Stomach (tissue), 9 donors: ENCODE data around the gene MBD6. TPM values are rescaled to one million over a fixed set of nuclear protein-coding genes. Genes with fewer than 3 reads are reported as not detected.
"Not testable (repeated sequence)": the region's sequence is repeated elsewhere in the genome, so short reads cannot be mapped to it uniquely, and the experiment has no call there.

Source experiments
- DNase-seq, 2 donors: peaks; one replicate each; pipeline versions ENCODE4 v3.0.0 to v3.0.0-alpha.2; 2013 to 2019
- H3K27ac ChIP-seq, 5 donors: fragments of 200-600 bp in 4 of 5; sonication (generic) in 4 of 5; one replicate each; pipeline ENCODE4 v1.5.1; 2013 to 2019; ENCODE audit warnings: mild to moderate bottlenecking in 1 of 5, moderate library complexity in 1 of 5
- H3K27me3 ChIP-seq, 3 donors: fragments of 200-600 bp; sonication (generic); one replicate each; pipeline ENCODE4 v1.5.1; 2017 to 2019; ENCODE audit warnings: mixed run types in 1 of 3
- H3K36me3 ChIP-seq, 4 donors: fragments of 200-600 bp; sonication (generic); 1 replicate in 3 of 4; 2 replicates in 1 of 4; pipeline ENCODE4 v1.5.1; 2016 to 2019
- H3K4me1 ChIP-seq, 4 donors: fragments of 200-600 bp; sonication (generic); one replicate each; pipeline ENCODE4 v1.5.1; 2016 to 2019
- H3K4me3 ChIP-seq, 4 donors: fragments of 200-600 bp; sonication (generic) in 3 of 4; one replicate each; pipeline ENCODE4 v1.5.1; 2016 to 2019; ENCODE audit warnings: mild to moderate bottlenecking in 1 of 4
- H3K9me3 ChIP-seq, 4 donors: fragments of 200-600 bp; sonication (generic); one replicate each; pipeline ENCODE4 v1.5.1; 2016 to 2019
- CTCF ChIP-seq, 7 experiments: fragments of 450-650 bp in 4 of 7; fragments of 200-600 bp in 3 of 7; sonication (generic) in 3 of 7; IDR thresholded peaks; one replicate each; pipeline ENCODE4 v1.5.1; 2016 to 2019; ENCODE audit warnings: antibody characterized with exemption in 7 of 7, control low read depth in 2 of 7, mild to moderate bottlenecking in 1 of 7
- EP300 ChIP-seq: sonication (generic); formaldehyde crosslinking; IDR thresholded peaks from one replicate; pipeline ENCODE4 v1.6.1; 2017; ENCODE audit warnings: antibody characterized with exemption
- POLR2A ChIP-seq, 4 donors: fragments of 450-650 bp; IDR thresholded peaks; one replicate each; pipeline ENCODE4 v1.6.1; 2016; ENCODE audit warnings: antibody characterized with exemption in 4 of 4, control low read depth in 2 of 4, mild to moderate bottlenecking in 1 of 4, moderate library complexity in 1 of 4
- POLR2AphosphoS5 ChIP-seq, 3 donors: sonication (generic); formaldehyde crosslinking; IDR thresholded peaks; one replicate each; pipeline ENCODE4 v1.6.1; 2016; ENCODE audit warnings: antibody characterized with exemption in 3 of 3
- WGBS, 5 donors: extraction: QIAGEN DNeasy Blood & Tissue Kit in 3 of 5; methylation state at CpG; one replicate each; pipeline versions ENCODE4 v1.1.5 to v1.1.7; 2013 to 2018; 5-methylcytosine and 5-hydroxymethylcytosine counted together
- intact Hi-C: fragments of 100-400 bp; cut with DNase I; formaldehyde crosslinking; loops from one replicate; pipeline ENCODE4 v1.15.1; 2023; ENCODE audit warnings: low total_unique reads
- polyA plus RNA-seq, 3 donors: library from polyadenylated mRNA; stranded (reverse); fragments of 200-250 nt; gene quantifications; one replicate each; pipeline ENCODE4 v1.2.3, GENCODE V29; 2013
- total RNA-seq, 5 donors: library from RNA; depleted of rRNA; stranded (reverse); fragments of >200 nt; gene quantifications; one replicate each; pipeline versions ENCODE4 v1.1.0 to v1.2.3, GENCODE V29; 2014 to 2016
- donor health status: healthy with polysubstance abuse.
- donor health status: Bipolar disorder and iron deficiency.
- donor health status: healthy.

The MBD6 gene
- total and polyA plus RNA-seq, 8 donors: 4.8 to 129 (median 29.8) TPM

- intact Hi-C loops: no loop called here
- no peak for DNase-seq
- H3K4me3 ChIP-seq: no peak overlapping the region
Observed at GRCh38 chr12:57490126-57490525, 32.5 kb upstream of the MBD6 start.

GRCh38 chr12:57491393-57492280, 31.0 kb upstream of the MBD6 start:
- TF ChIP-seq EP300: no peak
- WGBS, 5 donors: 87 to 90% (median 89%) methylated on average over 15 of the region's 15 CpGs
- H3K4me1 ChIP-seq: peaks cover 12 to 29% (median 23%) of the 10 kb centered on the region in 4 donors
- no peak overlapping the region for H3K27ac ChIP-seq
- no peaks in the 10 kb centered on the region for H3K27me3 ChIP-seq
- intact Hi-C loops: no loop called here
- H3K36me3 ChIP-seq: peaks cover 28 to 64% (median 64%) of the 10 kb centered on the region in 4 donors
- H3K9me3 ChIP-seq: no peaks in the 10 kb centered on the region
- no peak overlapping the region for H3K4me3 ChIP-seq
- no peak for DNase-seq

More at GRCh38 chr12:57490126-57490525, 32.5 kb upstream of the MBD6 start:
- 91 to 98% (median 97%) methylated on average over 4 of the region's 4 CpGs for WGBS, 5 donors
- Histone ChIP-seq H3K36me3 (peaks cover 26 to 49% (median 48%) of the 10 kb centered on the region in 4 donors), H3K9me3 (no peaks in the 10 kb centered on the region), H3K27ac (no peak overlapping the region), H3K27me3 (no peaks in the 10 kb centered on the region), H3K4me1 (peaks cover 12 to 29% (median 23%) of the 10 kb centered on the region in 4 donors)
- TF ChIP-seq POLR2A (IDR thresholded peaks at IDR 0.05) (no peak), EP300 (no peak), POLR2AphosphoS5 (IDR thresholded peaks at IDR 0.05) (no peak), CTCF (IDR thresholded peaks at IDR 0.05) (no peak)

- intact Hi-C loops, H3K9me3 ChIP-seq, DNase-seq, H3K4me3 ChIP-seq, H3K4me1 ChIP-seq, H3K27me3 ChIP-seq, H3K27ac ChIP-seq: not testable (repeated sequence)
- peaks cover 43 to 87% (median 84%) of the 10 kb centered on the region in 4 donors for H3K36me3 ChIP-seq
- WGBS, 5 donors: 91 to 99% (median 96%) methylated on average over 19 to 45 of the region's 48 CpGs
Observed at GRCh38 chr12:57495051-57495701, 27.4 kb upstream of the MBD6 start.

GRCh38 chr12:57496822-57497221, 25.8 kb upstream of the MBD6 start:
- no peaks in the 10 kb centered on the region for H3K9me3 ChIP-seq
- H3K4me3 ChIP-seq: no peak overlapping the region
- TF ChIP-seq POLR2AphosphoS5 (IDR thresholded peaks at IDR 0.05) (no peak), POLR2A (IDR thresholded peaks at IDR 0.05) (no peak), EP300 (no peak), CTCF (IDR thresholded peaks at IDR 0.05) (no peak)
- H3K36me3 ChIP-seq: peaks cover 43 to 87% (median 84%) of the 10 kb centered on the region in 4 donors
- DNase-seq: no peak
- intact Hi-C loops: no loop called here
- no peaks in the 10 kb centered on the region for H3K27me3 ChIP-seq
- no peaks in the 10 kb centered on the region for H3K4me1 ChIP-seq
- no peak overlapping the region for H3K27ac ChIP-seq

- WGBS, 5 donors: 89 to 94% (median 93%) methylated on average over 12 of the region's 12 CpGs
Observed at GRCh38 chr12:57497223-57498131, 25.1 kb upstream of the MBD6 start.

More at GRCh38 chr12:57497223-57498131, 25.1 kb upstream of the MBD6 start:
- Histone ChIP-seq H3K4me3 (no peak overlapping the region), H3K27me3 (no peaks in the 10 kb centered on the region), H3K27ac (no peak overlapping the region), H3K9me3 (no peaks in the 10 kb centered on the region), H3K4me1 (no peaks in the 10 kb centered on the region), H3K36me3 (peaks cover 47 to 87% (median 84%) of the 10 kb centered on the region in 4 donors)
- TF ChIP-seq EP300 (no peak), POLR2AphosphoS5 (IDR thresholded peaks at IDR 0.05) (no peak), CTCF (IDR thresholded peaks at IDR 0.05) (no peak), POLR2A (IDR thresholded peaks at IDR 0.05) (no peak)
- DNase-seq: no peak
- intact Hi-C loops: no loop called here
